ENCODE data around the gene GPC1. TPM values are rescaled to one million over a fixed set of nuclear protein-coding genes. Genes with fewer than 3 reads are reported as not detected.

GPC1 gene
- total RNA-seq, 2 donors from 2014 or later, result 37.8 to 69.7 TPM

DNA sequence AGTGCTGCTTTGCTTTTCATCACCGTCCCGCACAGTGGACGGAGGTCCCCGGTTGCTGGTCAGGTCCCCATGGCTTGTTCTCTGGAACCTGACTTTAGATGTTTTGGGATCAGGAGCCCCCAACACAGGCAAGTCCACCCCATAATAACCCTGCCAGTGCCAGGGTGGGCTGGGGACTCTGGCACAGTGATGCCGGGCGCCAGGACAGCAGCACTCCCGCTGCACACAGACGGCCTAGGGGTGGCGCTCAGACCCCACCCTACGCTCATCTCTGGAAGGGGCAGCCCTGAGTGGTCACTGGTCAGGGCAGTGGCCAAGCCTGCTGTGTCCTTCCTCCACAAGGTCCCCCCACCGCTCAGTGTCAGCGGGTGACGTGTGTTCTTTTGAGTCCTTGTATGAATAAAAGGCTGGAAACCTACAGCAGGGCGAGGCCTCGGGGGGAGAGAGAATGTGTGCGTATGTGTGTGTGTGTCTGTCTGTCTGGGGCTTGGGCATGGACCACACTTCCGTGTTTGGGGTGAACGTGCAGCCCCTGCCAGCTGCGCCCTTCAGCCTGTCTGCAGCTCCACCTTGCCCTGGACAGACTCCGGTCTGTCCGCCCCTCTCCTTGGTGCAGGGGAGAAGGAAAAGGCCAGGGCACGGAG is 32.3 kb downstream of the GPC1 start:
- Histone ChIP-seq H3K9me3 (ENCODE audit: control insufficient read depth, low read length) (no peaks in the 10 kb centered on the region), H3K9ac (ENCODE audit: extremely low read depth, low read length, poor library complexity, severe bottlenecking) (no peak overlapping the region), H3K4me3 (ENCODE audit: low read length) (no peak overlapping the region), H3K4me1 (ENCODE audit: control insufficient read depth, insufficient read depth, low read length) (no peaks in the 10 kb centered on the region), H3K27ac (ENCODE audit: low read depth, low read length) (peak overlapping the region; percentile 75), H3K27me3 (ENCODE audit: control insufficient read depth, insufficient read depth, low read length, poor library complexity, severe bottlenecking) (no peaks in the 10 kb centered on the region), H3K36me3 (ENCODE audit: control insufficient read depth, insufficient read depth, low read length) (peaks cover 4% of the 10 kb centered on the region)
- Mint-ChIP-seq H3K4me1 (no peaks in the 10 kb centered on the region), H3K9me3 (peaks cover 2% of the 10 kb centered on the region), H3K27ac (no peak overlapping the region), H3K36me3 (ENCODE audit: low read depth) (peaks cover 15% of the 10 kb centered on the region), H3K4me3 (no peak overlapping the region), H3K27me3 (ENCODE audit: insufficient read depth) (peaks cover 6% of the 10 kb centered on the region)
- peak; percentile 58 for DNase-seq
- 92 to 96% methylated on average over 4 to 22 of the region's 22 CpGs for WGBS, 2 experiments (ENCODE audit: insufficient coverage in 1 of 2, insufficient read length in 1 of 2)
- TF ChIP-seq, protein P1, sequence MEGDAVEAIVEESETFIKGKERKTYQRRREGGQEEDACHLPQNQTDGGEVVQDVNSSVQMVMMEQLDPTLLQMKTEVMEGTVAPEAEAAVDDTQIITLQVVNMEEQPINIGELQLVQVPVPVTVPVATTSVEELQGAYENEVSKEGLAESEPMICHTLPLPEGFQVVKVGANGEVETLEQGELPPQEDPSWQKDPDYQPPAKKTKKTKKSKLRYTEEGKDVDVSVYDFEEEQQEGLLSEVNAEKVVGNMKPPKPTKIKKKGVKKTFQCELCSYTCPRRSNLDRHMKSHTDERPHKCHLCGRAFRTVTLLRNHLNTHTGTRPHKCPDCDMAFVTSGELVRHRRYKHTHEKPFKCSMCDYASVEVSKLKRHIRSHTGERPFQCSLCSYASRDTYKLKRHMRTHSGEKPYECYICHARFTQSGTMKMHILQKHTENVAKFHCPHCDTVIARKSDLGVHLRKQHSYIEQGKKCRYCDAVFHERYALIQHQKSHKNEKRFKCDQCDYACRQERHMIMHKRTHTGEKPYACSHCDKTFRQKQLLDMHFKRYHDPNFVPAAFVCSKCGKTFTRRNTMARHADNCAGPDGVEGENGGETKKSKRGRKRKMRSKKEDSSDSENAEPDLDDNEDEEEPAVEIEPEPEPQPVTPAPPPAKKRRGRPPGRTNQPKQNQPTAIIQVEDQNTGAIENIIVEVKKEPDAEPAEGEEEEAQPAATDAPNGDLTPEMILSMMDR (conservative IDR thresholded peaks at IDR 0.05), result peak; percentile 33

DNA sequence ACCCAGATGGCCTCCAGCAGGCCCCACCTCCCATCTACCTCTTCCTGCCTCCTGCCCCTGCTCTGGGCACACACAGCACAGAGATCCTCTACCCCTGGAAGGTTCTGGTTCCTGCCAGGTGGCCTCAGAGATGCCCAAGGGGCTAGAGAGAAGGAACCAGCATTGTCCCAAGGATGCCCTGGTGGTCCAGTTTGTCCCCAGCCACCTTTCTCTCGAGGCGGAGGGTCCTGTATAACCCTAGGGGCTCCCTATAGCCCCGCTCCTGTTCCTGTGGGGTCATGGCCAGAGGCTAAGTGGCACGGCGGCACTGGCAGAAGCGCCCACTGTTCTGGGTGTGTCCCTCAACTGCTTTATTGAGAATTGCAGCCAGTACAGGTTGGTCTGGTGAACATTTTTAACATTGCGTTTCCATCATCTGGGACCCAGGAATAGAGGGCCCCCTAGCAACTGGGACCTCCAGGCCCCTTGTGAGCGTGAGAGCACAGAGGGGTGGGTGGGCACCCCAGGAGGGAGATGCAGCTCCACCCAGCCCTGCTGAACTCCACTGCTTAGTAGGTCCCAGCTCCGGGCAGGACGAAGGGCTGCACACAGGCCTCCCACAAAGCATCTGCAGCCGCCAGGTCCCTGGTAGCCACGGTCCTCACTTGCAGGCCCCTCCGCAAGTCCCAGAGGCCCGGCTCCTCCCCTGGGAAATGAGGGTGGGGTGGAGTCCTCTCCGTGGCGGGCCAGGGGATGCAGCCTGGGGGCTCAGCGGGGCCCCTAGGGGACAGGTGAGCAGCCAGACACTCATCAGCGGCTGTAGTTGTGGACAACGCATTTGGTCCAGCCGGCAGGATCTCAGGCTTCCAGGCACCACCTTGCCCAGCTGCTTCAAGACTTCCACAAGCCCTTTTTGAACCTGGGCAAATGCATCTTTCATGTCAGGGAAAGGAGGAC is 33.1 kb downstream of the GPC1 start:
- H3K4me3 Mint-ChIP-seq, result no peak overlapping the region

DNA sequence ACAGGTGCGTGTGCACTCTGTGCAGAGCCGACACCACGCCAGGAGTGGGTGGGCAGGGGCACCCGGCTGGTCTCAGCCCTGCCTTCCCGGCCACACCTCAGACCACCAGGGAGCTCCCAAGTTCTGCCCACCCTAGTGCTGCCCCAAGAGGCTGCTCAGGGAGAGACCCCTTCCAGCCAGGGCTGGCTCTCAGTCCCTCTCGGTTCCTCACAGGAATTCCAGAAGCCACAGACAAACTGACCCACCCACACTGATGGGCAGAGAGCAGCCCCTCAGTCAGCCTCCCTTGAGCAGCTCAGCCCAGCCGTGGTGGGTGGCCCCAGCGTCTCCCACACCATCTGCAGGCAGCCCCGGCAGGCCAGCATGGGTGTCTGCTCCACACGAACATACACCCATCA is 33.8 kb downstream of the GPC1 start:
- no peaks in the 10 kb centered on the region for H3K27me3 ChIP-seq (ENCODE audit: control insufficient read depth, insufficient read depth, low read length, poor library complexity, severe bottlenecking)
- Mint-ChIP-seq H3K4me1 (no peaks in the 10 kb centered on the region), H3K9me3 (peaks cover 11% of the 10 kb centered on the region), H3K27ac (no peak overlapping the region), H3K27me3 (ENCODE audit: insufficient read depth) (peaks cover 6% of the 10 kb centered on the region), H3K36me3 (ENCODE audit: low read depth) (peaks cover 6% of the 10 kb centered on the region), H3K4me3 (no peak overlapping the region)
- H3K9me3 ChIP-seq (ENCODE audit: control insufficient read depth, low read length), result peaks cover 10% of the 10 kb centered on the region
- no peaks in the 10 kb centered on the region for H3K4me1 ChIP-seq (ENCODE audit: control insufficient read depth, insufficient read depth, low read length)
- H3K9ac ChIP-seq (ENCODE audit: extremely low read depth, low read length, poor library complexity, severe bottlenecking), result no peak overlapping the region
- no peaks in the 10 kb centered on the region for H3K36me3 ChIP-seq (ENCODE audit: control insufficient read depth, insufficient read depth, low read length)
- H3K4me3 ChIP-seq (ENCODE audit: low read length), result no peak overlapping the region
- peak overlapping the region; percentile 32 for H3K27ac ChIP-seq (ENCODE audit: low read depth, low read length)
- TF ChIP-seq, protein P1 (conservative IDR thresholded peaks at IDR 0.05), result peak; percentile 54
- peak; percentile 64 for DNase-seq
- 67% methylated on average over 10 of the region's 10 CpGs; no CpG with 5 or more reads in 1 of the 2 experiments for WGBS, 2 experiments (ENCODE audit: insufficient coverage in 1 of 2, insufficient read length in 1 of 2)

More for the DNA sequence above, 33.1 kb downstream of the GPC1 start:
- Histone ChIP-seq H3K4me1 (ENCODE audit: control insufficient read depth, insufficient read depth, low read length) (no peaks in the 10 kb centered on the region), H3K27me3 (ENCODE audit: control insufficient read depth, insufficient read depth, low read length, poor library complexity, severe bottlenecking) (no peaks in the 10 kb centered on the region), H3K9ac (ENCODE audit: extremely low read depth, low read length, poor library complexity, severe bottlenecking) (no peak overlapping the region), H3K4me3 (ENCODE audit: low read length) (no peak overlapping the region), H3K36me3 (ENCODE audit: control insufficient read depth, insufficient read depth, low read length) (peaks cover 3% of the 10 kb centered on the region), H3K27ac (ENCODE audit: low read depth, low read length) (peak overlapping the region; percentile 32), H3K9me3 (ENCODE audit: control insufficient read depth, low read length) (peaks cover 7% of the 10 kb centered on the region)
- Mint-ChIP-seq H3K27ac (no peak overlapping the region), H3K9me3 (peaks cover 7% of the 10 kb centered on the region), H3K36me3 (ENCODE audit: low read depth) (peaks cover 13% of the 10 kb centered on the region), H3K27me3 (ENCODE audit: insufficient read depth) (peaks cover 6% of the 10 kb centered on the region), H3K4me1 (no peaks in the 10 kb centered on the region)
- TF ChIP-seq, protein P1 (conservative IDR thresholded peaks at IDR 0.05), result no peak
- 90 to 97% methylated on average over 15 to 20 of the region's 20 CpGs for WGBS, 2 experiments (ENCODE audit: insufficient coverage in 1 of 2, insufficient read length in 1 of 2)
- DNase-seq, result peak; percentile 47

Data from endodermal cell (in vitro differentiated cells).